T-helper 2 cell treated with Interferon-gamma antibody and Interleukin-4, amounts not matched to agents 100 ng/mL and 5 ng/mL, for 36 hours (primary cell): ENCODE data around the gene DAO. TPM values are rescaled to one million over a fixed set of nuclear protein-coding genes. Genes with fewer than 3 reads are reported as not detected.

Experiments
- intact Hi-C: fragments of 100-400 bp; cut with micrococcal nuclease; formaldehyde crosslinking; loops from one replicate; pipeline ENCODE4 v1.15.1; 2023
- total RNA-seq: library from RNA; stranded (reverse); gene quantifications from 2 replicates; pipeline ENCODE4 v1.2.3, GENCODE V29; 2022

DAO gene
- total RNA-seq, 1 donor from 2014 or later = not detected

DNA sequence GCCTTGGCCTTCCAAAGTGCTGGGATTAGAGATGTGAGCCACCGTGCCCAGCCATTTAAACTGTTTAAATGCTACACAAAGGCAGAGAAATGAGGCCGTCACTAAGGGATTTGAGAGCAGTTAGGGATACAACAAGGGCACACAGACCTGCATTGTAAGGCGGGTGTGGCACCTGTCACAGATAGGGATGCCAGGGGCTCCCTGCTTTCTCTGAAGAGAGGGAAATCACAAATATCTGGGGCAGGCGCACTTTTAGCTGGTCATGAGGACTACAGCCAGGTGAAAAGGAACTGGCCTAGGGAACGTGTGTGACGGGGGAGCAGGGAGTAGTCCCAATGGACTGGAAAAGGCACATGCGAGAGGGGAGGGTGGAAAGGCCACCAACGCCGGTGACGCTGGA lies 32.2 kb upstream of the DAO start:
- intact Hi-C loops = no loop called here

DNA sequence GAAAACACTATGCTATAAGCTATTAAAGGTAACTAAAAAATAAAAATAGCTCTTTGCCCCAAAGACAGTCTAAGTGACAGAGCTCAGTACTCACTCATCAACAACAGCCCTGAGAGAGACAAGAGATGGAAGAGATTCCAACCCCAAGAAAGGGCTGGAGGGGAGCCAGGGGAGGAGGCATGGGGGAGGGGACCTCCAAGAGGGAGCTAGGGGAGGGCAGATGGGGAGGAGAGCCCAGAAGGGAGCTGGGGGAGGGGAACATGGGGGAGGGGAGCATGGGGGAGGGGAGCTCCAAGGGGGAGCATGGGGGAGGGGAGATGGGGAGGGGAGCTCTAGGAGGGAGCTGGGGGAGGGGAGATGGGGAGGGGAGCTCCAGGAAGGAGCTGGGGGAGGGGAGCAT lies 30.2 kb upstream of the DAO start:
- intact Hi-C loops = no loop called here

- intact Hi-C loops = no loop called here
Observed at GRCh38 chr12:108850854-108851573, 28.9 kb upstream of the DAO start.

GRCh38 chr12:108852674-108853309 lies 27.1 kb upstream of the DAO start:
- intact Hi-C loops = no loop called here

DNA sequence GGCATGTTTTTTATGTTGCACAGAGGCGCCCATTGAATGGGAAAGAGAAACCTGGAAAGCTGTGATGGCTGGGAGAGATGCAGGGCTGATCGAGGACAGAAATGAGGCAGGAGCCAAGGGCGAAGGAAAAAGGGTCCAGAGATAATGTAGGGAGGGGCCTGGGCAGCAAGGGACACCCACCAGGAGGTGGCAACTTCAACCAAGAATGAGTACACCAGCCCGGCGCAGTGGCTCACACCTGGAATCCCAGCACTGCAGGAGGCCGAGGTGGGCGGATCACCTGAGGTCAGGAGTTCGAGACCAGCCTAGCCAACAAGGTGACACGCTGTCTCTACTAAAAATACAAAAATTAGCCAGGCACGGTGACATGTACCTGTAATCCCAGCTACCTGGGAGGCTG lies 26.5 kb upstream of the DAO start:
- intact Hi-C loops = no loop called here

GRCh38 chr12:108853981-108854446 lies 25.9 kb upstream of the DAO start:
- intact Hi-C loops = no loop called here

GRCh38 chr12:108854451-108855283 lies 25.2 kb upstream of the DAO start:
- intact Hi-C loops = loop anchor here (5.0 kb wide), 3 partner anchors 222 to 337 kb away; partner anchors contain the start of genes FICD, SELPLG and UNG

GRCh38 chr12:108855284-108856169 lies 24.4 kb upstream of the DAO start:
- intact Hi-C loops = loop anchor here (1.0 to 5.0 kb wide), 6 partner anchors 17 to 338 kb away; partner anchors contain the start of genes FICD, SELPLG, UNG and USP30

GRCh38 chr12:108856170-108856427 lies 23.8 kb upstream of the DAO start:
- intact Hi-C loops = loop anchor here (1.0 to 5.0 kb wide), 6 partner anchors 18 to 339 kb away; partner anchors contain the start of genes FICD, SELPLG, UNG and USP30

DNA sequence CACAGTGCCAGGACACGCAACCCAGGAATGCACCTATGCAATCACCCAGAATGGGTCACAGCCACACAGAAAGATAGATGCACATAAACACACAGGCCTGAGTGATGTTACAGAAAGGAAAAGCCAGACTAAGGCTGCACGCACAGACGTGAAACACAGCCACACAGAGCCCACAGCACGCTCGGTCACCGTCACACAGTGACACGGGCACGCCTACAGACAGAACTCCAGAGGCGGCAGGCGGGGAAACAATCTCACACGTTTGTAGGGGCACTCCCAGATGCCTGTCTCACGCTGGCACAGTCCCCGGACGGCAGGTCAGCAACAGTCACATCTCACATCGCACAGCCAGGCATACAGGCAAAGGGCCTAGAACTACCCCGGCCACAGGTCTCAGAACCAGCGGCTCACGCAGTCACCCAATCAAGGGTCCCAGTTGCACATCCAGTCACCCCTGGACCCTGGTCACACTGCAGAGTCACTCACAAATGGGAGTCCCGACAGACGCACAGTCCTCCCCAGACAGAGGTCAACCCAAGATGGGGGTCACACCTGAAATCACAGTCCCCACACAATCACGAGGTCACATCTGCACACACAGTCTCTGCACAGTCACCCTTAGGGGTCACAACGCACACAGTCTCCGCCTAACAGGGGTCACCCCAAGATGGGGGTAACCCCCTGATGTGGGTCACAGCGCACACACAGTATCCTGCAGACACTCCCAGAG lies 23.3 kb upstream of the DAO start:
- intact Hi-C loops = loop anchor here (1.0 to 5.0 kb wide), 8 partner anchors 18 to 339 kb away; partner anchors contain the start of genes FICD, SART3, SELPLG and UNG

DNA sequence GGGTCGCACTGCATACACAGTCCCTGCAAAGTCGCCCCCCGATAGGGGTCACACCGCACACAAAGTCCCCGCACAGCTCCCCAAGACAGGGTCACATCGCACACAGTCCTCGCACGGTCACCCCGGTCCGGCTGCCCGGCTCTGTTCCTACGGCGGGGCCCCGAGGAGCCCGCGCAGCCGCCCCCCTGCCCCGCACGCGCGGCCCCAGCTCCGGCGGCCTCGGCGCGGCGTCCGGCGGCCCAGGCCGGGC lies 22.8 kb upstream of the DAO start:
- intact Hi-C loops = loop anchor here (1.0 to 5.0 kb wide), 7 partner anchors 125 to 340 kb away; partner anchors contain the start of genes FICD, SART3, SELPLG and UNG

- intact Hi-C loops = loop anchor here (5.0 kb wide), 3 partner anchors 226 to 341 kb away; partner anchors contain the start of genes FICD, SELPLG and UNG
Observed at GRCh38 chr12:108858311-108859074, 21.4 kb upstream of the DAO start.

GRCh38 chr12:108859141-108859922 lies 20.6 kb upstream of the DAO start:
- intact Hi-C loops = loop anchor here (5.0 kb wide), 3 partner anchors 227 to 342 kb away; partner anchors contain the start of genes FICD, SELPLG and UNG

- intact Hi-C loops = loop anchor here (5.0 kb wide), 3 partner anchors 228 to 343 kb away; partner anchors contain the start of genes FICD, SELPLG and UNG
Observed at GRCh38 chr12:108859923-108860291, 20.0 kb upstream of the DAO start.

- intact Hi-C loops = no loop called here
Observed at GRCh38 chr12:108860443-108860842, 19.4 kb upstream of the DAO start.

DNA sequence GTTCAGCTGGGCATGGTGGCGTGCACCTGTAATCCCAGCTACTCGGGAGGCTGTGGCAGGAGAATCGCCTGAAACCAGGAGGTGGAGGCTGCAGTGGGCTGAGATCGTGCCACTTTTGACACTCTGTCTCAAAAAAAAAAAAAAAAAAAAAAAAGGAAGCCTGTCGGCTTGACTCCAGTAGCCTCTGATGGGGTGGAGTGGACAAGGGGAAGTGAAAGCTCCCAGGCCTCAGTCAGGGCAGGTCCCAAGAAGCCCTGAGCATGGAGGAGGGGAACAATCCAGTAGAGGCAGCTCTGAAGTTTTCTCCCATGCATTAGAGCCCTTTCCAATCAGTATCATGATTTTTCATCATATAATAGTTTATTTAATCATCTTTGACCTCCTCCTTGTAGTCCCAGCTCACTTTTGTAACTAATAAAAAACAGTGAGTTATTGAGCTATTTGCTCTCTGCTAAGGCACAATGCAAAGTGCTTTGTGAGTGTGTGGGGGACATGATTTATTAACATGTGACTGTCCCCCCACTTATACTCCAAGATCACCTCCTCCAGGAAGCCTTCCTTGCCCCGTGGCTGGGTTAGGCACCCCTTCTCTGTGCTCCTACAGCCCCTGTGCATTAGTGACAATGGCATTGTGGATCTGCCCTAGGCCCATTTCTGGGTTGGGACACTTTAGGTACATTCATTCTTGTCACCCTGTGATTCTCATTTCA lies 17.9 kb upstream of the DAO start:
- intact Hi-C loops = no loop called here

DNA sequence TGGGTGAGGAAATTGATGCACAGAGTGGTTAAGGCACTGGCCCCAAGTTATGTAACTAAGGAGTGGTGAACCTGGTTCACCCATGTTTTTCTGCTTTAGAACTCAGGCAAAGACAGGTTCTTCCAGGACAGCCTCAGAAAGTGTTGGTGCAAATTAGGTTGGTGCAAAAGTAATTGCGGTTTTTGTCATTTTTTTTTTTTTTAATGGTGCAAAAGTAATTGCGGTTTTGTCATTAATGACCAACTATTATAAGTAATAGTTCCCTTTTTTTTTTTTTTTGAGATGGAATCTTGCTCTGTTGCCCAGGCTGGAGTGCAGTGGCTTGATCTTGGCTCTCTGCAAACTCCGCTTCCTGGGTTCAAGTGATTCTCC lies 17.3 kb upstream of the DAO start:
- intact Hi-C loops = no loop called here

- intact Hi-C loops = no loop called here
Observed at GRCh38 chr12:108865169-108865568, 14.7 kb upstream of the DAO start.
